SHP77 (cell line): ENCODE measurements around the gene AATF.

Experiments used
- DNase-seq, 2 experiments: peaks; one replicate each; lab custom pipeline; 2025; lab: John Stamatoyannopoulos, UW

AATF gene

GRCh38 chr17:36930583-36930900 lies 18.2 kb upstream of the AATF start:
- DNase-seq = no peak

- DNase-seq = no peak
These were observed 17.6 kb upstream of the AATF start for GRCh38 chr17:36931096-36931696.

GRCh38 chr17:36931697-36932382 lies 16.9 kb upstream of the AATF start:
- DNase-seq = no peak

GRCh38 chr17:36932383-36932693 lies 16.4 kb upstream of the AATF start:
- no peak for DNase-seq

- no peak for DNase-seq
These were observed 15.9 kb upstream of the AATF start for GRCh38 chr17:36932694-36933511.

- no peak for DNase-seq
These were observed 15.1 kb upstream of the AATF start for GRCh38 chr17:36933512-36934143.

- no peak for DNase-seq
These were observed 14.5 kb upstream of the AATF start for GRCh38 chr17:36934144-36934691.

- no peak for DNase-seq
These were observed 13.8 kb upstream of the AATF start for GRCh38 chr17:36934692-36935630.

- no peak for DNase-seq
These were observed 12.9 kb upstream of the AATF start for GRCh38 chr17:36935671-36936454.

- no peak for DNase-seq
These were observed 12.2 kb upstream of the AATF start for GRCh38 chr17:36936455-36937000.

GRCh38 chr17:36937001-36937958 lies 11.5 kb upstream of the AATF start, which contains the start of gene LHX1:
LHX1 (plus strand) TSS chr17:36937475; CDS start chr17:36938198, 723 bp downstream.
- no peak for DNase-seq

- DNase-seq = no peak
These were observed 10.7 kb upstream of the AATF start for GRCh38 chr17:36937959-36938565.

- DNase-seq = no peak
These were observed 10.1 kb upstream of the AATF start for GRCh38 chr17:36938566-36939051.

- no peak for DNase-seq
These were observed 9.5 kb upstream of the AATF start for GRCh38 chr17:36939052-36939801.

- no peak for DNase-seq
These were observed 8.9 kb upstream of the AATF start for GRCh38 chr17:36939802-36940312.

- DNase-seq = no peak
These were observed 8.2 kb upstream of the AATF start for GRCh38 chr17:36940313-36941264.
